ENCODE measurements around the gene DLG2. TPM values are rescaled to one million over a fixed set of nuclear protein-coding genes. Genes with fewer than 3 reads are reported as not detected.

The DLG2 gene
- total and polyA plus RNA-seq, 2 donors (not counting 3 experiments of a cell fraction or from before 2014, with no cell fraction given) = 0.15 to 1.1 TPM

DNA sequence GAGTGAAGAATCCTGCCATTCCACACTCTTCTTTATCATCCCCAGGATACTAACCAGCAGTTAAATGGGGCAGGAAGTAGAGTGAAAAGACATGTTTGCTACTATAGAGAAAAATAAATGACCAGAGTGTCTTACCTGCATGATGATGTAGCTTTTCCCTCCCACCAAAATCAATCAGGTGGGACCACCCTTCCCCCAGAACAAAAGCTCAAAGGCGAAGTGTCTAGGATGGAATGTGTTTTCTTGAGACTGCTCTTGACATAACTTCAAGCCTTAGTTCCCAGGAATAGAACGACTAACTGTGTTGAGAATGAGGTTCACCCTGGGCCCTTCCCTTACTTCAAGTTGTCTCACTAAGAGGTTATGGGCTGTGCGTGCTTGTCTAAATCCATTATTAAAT lies 2001.8 kb downstream of the DLG2 start:
- CTCF ChIA-PET = interaction anchor here (1.5 kb wide), 1 partner anchor 20 kb away, joined by 3 read pairs; no protein-coding TSS in a partner anchor
- no peaks in the 10 kb centered on the region for H4K20me1 ChIP-seq (replicated peaks; ENCODE audit: control insufficient read depth, extremely low read depth, insufficient read depth, low read length)
- no peak overlapping the region for H3K9ac ChIP-seq (replicated peaks; ENCODE audit: extremely low read depth, insufficient read depth, low read length)
- intact Hi-C loops (cut with micrococcal nuclease) (no loop called here), dilution Hi-C loops (cut with MboI; ENCODE audit: extremely low pct_ligation_motif_present, low sequenced_read_pairs) (no loop called here)
- no TSS peak for BruUV-seq (replicated peaks)
- H3K9me1 ChIP-seq (replicated peaks; ENCODE audit: control insufficient read depth, extremely low read depth, insufficient read depth, low read length) = no peaks in the 10 kb centered on the region
- TF ChIP-seq, protein P1, sequence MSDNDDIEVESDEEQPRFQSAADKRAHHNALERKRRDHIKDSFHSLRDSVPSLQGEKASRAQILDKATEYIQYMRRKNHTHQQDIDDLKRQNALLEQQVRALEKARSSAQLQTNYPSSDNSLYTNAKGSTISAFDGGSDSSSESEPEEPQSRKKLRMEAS (IDR thresholded peaks at IDR 0.05; ENCODE audit: insufficient read depth, insufficient read length) = no peak
- TF ChIP-seq MYC (IDR thresholded peaks at IDR 0.05; ENCODE audit: low read depth, low read length) (no peak), FOS (IDR thresholded peaks at IDR 0.05; ENCODE audit: borderline replicate concordance, insufficient read depth, low read length) (no peak), EZH2 (IDR thresholded peaks at IDR 0.05; ENCODE audit: borderline replicate concordance, low read depth, low read length, severe bottlenecking) (no peak), GATA2 (IDR thresholded peaks at IDR 0.05; ENCODE audit: insufficient read depth, insufficient read length, low read depth, low read length) (no peak), POLR2A (IDR thresholded peaks at IDR 0.05; ENCODE audit: low read depth, low read length) (no peak), POLR2AphosphoS5 (IDR thresholded peaks at IDR 0.05; ENCODE audit: insufficient read depth, low read depth, low read length) (no peak), CTCF (IDR thresholded peaks at IDR 0.05; ENCODE audit: extremely low read depth in 1 of 2, insufficient read depth in 1 of 2, low read depth in 1 of 2, low read length in 2 of 2) (no peak), JUN (IDR thresholded peaks at IDR 0.05; ENCODE audit: borderline replicate concordance, insufficient read depth, insufficient read length, low read depth) (no peak)
- H3K27ac ChIP-seq (ENCODE audit: insufficient read depth, low read depth, low read length) = no peak overlapping the region
- no peak overlapping the region for H3K4me2 ChIP-seq (ENCODE audit: insufficient read depth, low read length)
- no peaks in the 10 kb centered on the region for H3K9me3 ChIP-seq (replicated peaks; ENCODE audit: control insufficient read depth, insufficient read depth, low read length)
- POLR2A ChIA-PET = no interaction called here
- no peak overlapping the region for H2AFZ ChIP-seq (ENCODE audit: low read depth, low read length)
- no peaks in the 10 kb centered on the region for H3K79me2 ChIP-seq (ENCODE audit: control insufficient read depth, insufficient read depth, low read length)
- FAIRE-seq = no peak
- no peaks in the 10 kb centered on the region for H3K36me3 ChIP-seq (ENCODE audit: control insufficient read depth in 2 of 2, extremely low read depth in 1 of 2, insufficient read depth in 2 of 2, low read length in 2 of 2)
- no peaks in the 10 kb centered on the region for H3K4me1 ChIP-seq (ENCODE audit: control insufficient read depth, extremely low read depth, insufficient read depth, low read length)
- H3K4me3 ChIP-seq (replicated peaks in 1 of 3; ENCODE audit: insufficient read depth in 1 of 3, low read depth in 1 of 3, low read length in 3 of 3) = no peak overlapping the region
- DNase-seq (ENCODE audit: low read depth, low spot score) = no peak
- H3K27me3 ChIP-seq (ENCODE audit: control insufficient read depth in 2 of 2, insufficient read depth in 2 of 2, low read length in 2 of 2) = no peaks in the 10 kb centered on the region
